GM19468 (cell line): ENCODE results near the gene ITFG1.

Experiments used
- ATAC-seq: cut with Tn5 transposase; IDR thresholded peaks from one replicate; pipeline ENCODE4 v1.9.1; 2021; ENCODE audit warnings: mild to moderate bottlenecking, moderate library complexity, moderate number of reproducible peaks; ENCODE audit not compliant: unreplicated experiment; ENCODE audit errors: extremely low read depth

The ITFG1 gene

DNA sequence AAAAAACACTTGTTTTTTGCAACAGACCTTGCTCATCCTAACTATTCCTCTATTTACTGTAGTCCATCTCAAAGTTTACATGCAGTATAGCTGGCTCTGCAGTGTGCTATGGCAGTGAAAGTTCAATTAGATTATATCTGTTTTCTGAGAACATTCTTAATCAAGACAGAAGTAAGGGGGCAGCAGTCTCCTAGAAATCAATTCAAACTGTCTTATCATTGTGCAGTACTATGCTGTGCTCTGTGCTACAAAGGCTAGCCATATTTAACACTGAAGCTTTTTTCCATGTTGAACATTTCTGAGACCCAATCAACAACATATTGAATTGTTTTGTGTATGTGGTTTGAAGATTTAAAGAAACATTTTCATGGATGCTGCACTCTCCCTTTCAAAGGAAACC, 328.6 kb downstream of the ITFG1 start:
- ATAC-seq = no peak

DNA sequence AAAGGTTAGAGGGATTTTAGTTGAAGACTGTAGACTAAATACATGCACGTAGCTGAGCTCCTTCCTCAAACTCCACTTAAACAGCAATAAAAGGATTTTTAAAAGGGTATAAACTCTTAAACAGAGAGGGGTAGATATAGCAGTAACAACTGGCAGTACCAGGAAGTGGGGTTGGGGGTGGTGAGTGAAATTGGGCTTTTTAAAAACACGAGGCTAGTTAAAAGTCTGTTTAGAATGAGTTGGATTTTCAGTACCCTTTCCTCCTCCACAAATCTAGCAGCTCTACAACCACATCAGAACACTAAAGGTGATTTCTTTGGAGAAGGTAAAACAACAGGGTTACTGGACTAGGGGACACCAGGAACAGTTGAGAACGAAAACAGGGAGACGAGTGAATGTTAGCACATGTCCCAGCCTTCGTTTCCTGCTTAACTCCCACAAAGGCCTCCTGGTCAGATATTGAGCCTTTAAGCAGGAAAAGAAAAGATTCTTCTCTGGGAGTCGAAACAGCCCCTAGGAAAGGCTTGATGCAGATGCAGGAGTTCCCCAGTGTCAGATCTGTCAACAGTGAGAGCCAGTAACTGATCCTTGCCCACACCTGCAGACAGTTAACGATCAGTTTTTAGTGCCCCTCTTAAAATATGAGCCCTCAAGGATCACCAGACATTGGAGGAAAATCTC, 331.0 kb downstream of the ITFG1 start:
- ATAC-seq = no peak

DNA sequence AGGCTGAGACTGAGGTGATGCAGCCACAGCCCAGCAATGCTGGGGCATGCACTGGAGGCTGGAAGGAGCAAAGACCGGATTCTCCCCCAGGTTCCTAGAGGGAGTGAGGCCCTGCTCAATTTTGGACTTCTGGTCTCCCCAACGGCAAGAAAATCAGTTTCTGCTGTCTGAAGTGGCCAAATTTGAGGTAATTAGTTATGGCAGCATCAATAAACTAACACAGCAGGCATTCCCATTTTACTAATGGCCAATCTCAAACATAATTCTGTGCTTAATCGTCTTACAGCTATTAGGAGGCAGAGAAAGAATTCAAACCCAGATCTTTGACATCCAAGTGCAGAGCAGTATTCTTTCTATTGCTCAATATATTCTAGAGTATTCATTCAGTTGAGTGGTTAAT, 333.3 kb downstream of the ITFG1 start:
- ATAC-seq = no peak

DNA sequence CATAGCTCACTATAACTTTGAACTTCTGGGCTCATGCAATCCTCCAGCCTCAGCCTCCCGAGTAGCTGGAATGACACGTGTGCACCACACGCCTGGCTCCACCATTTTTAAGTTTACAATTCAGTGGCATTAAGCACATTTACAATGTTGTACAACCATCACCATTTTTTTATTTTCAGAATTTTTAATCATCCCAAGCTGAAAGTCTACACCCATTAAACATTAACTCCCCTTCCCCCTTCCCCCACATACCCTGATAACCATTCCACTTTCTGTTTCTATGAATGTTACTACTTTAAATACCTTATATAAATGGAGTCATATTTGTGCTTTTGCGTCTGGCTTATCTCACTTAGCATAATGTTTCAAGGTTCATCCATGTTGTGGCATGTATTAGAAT, 335.1 kb downstream of the ITFG1 start:
- ATAC-seq = no peak

DNA sequence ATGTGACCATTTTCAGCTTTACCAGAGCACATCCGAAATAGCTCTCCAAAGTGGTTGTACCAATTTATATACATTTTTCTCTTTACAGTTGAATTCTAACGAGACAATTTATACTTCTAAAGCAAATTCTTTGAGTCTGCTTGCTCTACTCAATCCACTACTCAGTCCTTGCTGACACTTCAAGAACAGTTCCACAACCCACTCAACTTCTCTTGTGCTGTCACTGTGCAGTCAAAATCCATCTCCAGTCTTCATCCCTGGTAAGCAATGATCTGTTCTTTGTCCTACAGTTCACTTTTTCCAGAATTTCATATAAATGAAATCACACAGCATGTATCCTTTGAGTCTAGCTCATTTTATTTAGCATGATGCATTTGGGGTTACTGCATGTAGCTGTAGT, 347.7 kb downstream of the ITFG1 start:
- ATAC-seq = no peak

DNA sequence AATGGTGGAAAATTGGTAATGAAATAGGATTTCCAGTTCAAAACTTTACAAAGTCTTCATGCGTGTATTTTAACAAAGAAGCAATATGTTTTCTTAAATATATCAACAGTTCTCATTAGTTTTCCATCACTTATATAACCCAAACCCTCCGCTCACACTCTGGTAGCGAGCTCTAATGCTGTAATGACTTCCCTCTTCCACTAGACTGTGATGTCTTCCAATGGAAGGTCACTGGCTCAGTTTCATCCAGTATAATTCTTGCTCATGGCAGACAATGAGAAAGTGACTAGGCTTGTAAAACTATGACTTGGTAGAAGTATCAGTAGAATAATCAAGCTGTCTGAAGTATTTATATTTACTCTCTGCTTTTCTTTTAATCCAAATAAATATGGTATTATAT, 349.9 kb downstream of the ITFG1 start:
- ATAC-seq = no peak

DNA sequence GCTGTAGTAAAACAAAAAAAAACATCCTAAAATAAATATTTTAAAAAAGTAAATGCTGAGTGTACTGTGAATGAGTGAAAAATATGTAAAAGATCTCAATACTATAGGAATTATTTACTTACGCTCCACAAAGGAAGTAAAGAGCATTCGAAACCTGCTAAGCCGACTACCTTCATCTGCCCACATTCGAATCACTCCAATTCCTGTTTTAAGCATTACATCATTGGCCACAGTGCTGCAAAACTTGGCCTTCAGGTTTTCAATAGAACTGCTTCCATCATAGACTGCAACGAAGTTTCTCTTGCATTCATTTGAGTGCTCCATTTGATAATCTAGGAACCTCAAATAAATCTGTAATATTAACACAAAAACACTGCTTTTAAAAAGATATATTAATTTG, 351.5 kb downstream of the ITFG1 start:
- ATAC-seq = no peak
